Panc1 (cell line): ENCODE results near the gene PRKCA. TPM values are rescaled to one million over a fixed set of nuclear protein-coding genes. Genes with fewer than 3 reads are reported as not detected.
A peak's percentile ranks its signal among the peaks of the same experiment; 100 is the strongest.

Experiments used
- ATAC-seq: fragments of 200-7000 bp; cut with Tn5 transposase; 2 replicates; pipeline ENCODE4 v1.9.1; 2020; ENCODE audit warnings: mild to moderate bottlenecking, moderate library complexity
- BruUV-seq: library from RNA; stranded (reverse); fragments of 400-500 nt; replicated peaks from 2 replicates; lab custom pipeline; 2021; lab: Mats Ljungman, UMichigan
- CTCF ChIA-PET: fragments of 300-600 bp; sonication (Branson Sonifier 250); formaldehyde crosslinking; loops from one replicate; lab custom pipeline; 2022; ENCODE audit warnings: antibody characterized with exemption; lab: Charles Lee
- POLR2A ChIA-PET: fragments of 300-600 bp; sonication (Branson Sonifier 250); formaldehyde crosslinking; loops from one replicate; lab custom pipeline; 2022; ENCODE audit warnings: antibody characterized with exemption; lab: Charles Lee
- DNase-seq: peaks from one replicate; pipeline ENCODE4 v3.0.0-alpha.2; 2010; ENCODE audit warnings: low read depth, low spot score
- H3K27ac ChIP-seq: 2 replicates; pipeline ENCODE4 v1.5.1; 2011; ENCODE audit warnings: mild to moderate bottlenecking, low read length, inconsistent platforms
- H3K27me3 ChIP-seq: fragments of 200-500 bp; sonication (Bioruptor generic); 2 replicates; pipeline ENCODE4 v1.6.0; 2014; ENCODE audit warnings: low read length, inconsistent platforms; ENCODE audit not compliant: control insufficient read depth, insufficient read depth
- H3K36me3 ChIP-seq: fragments of 200-500 bp; sonication (Bioruptor generic); 2 replicates; pipeline ENCODE4 v1.5.1; 2014; ENCODE audit warnings: inconsistent platforms, mild to moderate bottlenecking, low read length, moderate library complexity; ENCODE audit not compliant: control insufficient read depth, insufficient read depth
- H3K4me1 ChIP-seq: 2 replicates; pipeline ENCODE4 v1.5.1; 2011; ENCODE audit warnings: inconsistent platforms, mild to moderate bottlenecking, low read length, moderate library complexity; ENCODE audit not compliant: control insufficient read depth, insufficient read depth
- H3K4me3 ChIP-seq, 2 experiments: 2 replicates each; pipeline ENCODE4 v1.5.1; 2011 to 2012; ENCODE audit warnings: low read depth in 2 of 2, low read length in 2 of 2, mild to moderate bottlenecking in 2 of 2, inconsistent platforms in 1 of 2, moderate library complexity in 1 of 2
- H3K9me3 ChIP-seq: fragments of 200-500 bp; sonication (Bioruptor generic); 2 replicates; pipeline ENCODE4 v1.5.1; 2014; ENCODE audit warnings: low read depth, mild to moderate bottlenecking, inconsistent platforms, low read length, moderate library complexity; ENCODE audit not compliant: control insufficient read depth, insufficient read depth
- CTCF ChIP-seq: fragments of 450-650 bp; IDR thresholded peaks from 2 replicates; pipeline ENCODE4 v1.5.1; 2017; ENCODE audit warnings: mild to moderate bottlenecking
- POLR2AphosphoS5 ChIP-seq: IDR thresholded peaks from 2 replicates; pipeline ENCODE4 v1.6.1; 2012; ENCODE audit warnings: mild to moderate bottlenecking, low read depth, low read length, moderate library complexity
- REST ChIP-seq, 2 experiments: IDR thresholded peaks; 2 replicates each; pipeline ENCODE4 v1.6.1; 2011 to 2012; ENCODE audit warnings: low read depth in 2 of 2, control low read depth in 1 of 2, low read length in 1 of 2, mild to moderate bottlenecking in 1 of 2, moderate library complexity in 1 of 2; ENCODE audit not compliant: insufficient read depth in 1 of 2
- SIN3A ChIP-seq: IDR thresholded peaks from 2 replicates; pipeline ENCODE4 v1.6.1; 2012; ENCODE audit warnings: low read depth, mild to moderate bottlenecking, low read length, moderate library complexity, borderline replicate concordance; ENCODE audit not compliant: insufficient read depth
- TCF7L2 ChIP-seq: IDR thresholded peaks from 2 replicates; pipeline ENCODE4 v1.6.1; 2011; ENCODE audit warnings: mild to moderate bottlenecking, low read depth, low read length, inconsistent platforms
- in situ Hi-C: cut with HindIII; loops from 2 replicates; pipeline ENCODE4 v1.10.0; 2016; ENCODE audit warnings: low sequenced_read_pairs, low pct_unique_long_range_greater_than_20kb
- intact Hi-C: fragments of 100-400 bp; cut with micrococcal nuclease; formaldehyde crosslinking; loops from one replicate; pipeline ENCODE4 v1.10.0; 2022; ENCODE audit not compliant: unreplicated experiment
- total RNA-seq: library from RNA; stranded (reverse); gene quantifications from one replicate; pipeline ENCODE4 v1.2.1, GENCODE V29; 2021; ENCODE audit not compliant: unreplicated experiment

The PRKCA gene
- total RNA-seq, 1 experiment from 2014 or later, result 53.0 TPM

- no peak for TF ChIP-seq TCF7L2
- H3K27ac ChIP-seq, result peak overlapping the region; percentile 39; the same call in 1 of the 2 replicates
Measured at GRCh38 chr17:66542967-66543520, 240.6 kb downstream of the PRKCA start.

GRCh38 chr17:66543526-66543925 is 241.1 kb downstream of the PRKCA start:
- POLR2A ChIA-PET, result no interaction called here
- peak overlapping the region; percentile 52; the same call in 1 of the 2 replicates for H3K27ac ChIP-seq
- no peaks in the 10 kb centered on the region for H3K9me3 ChIP-seq
- no peaks in the 10 kb centered on the region for H3K27me3 ChIP-seq
- ATAC-seq (no peak), DNase-seq (no peak)
- CTCF ChIA-PET, result no interaction called here
- H3K4me3 ChIP-seq, result no peak overlapping the region
- no peaks in the 10 kb centered on the region for H3K36me3 ChIP-seq
- TF ChIP-seq TCF7L2, result no peak
- TF ChIP-seq SIN3A, result no peak
- no peak for TF ChIP-seq POLR2AphosphoS5
- TF ChIP-seq REST (IDR thresholded peaks at IDR 0.05; ENCODE audit: insufficient read depth in 1 of 2, low read depth in 2 of 2, low read length in 1 of 2), result no peak
- no peak for TF ChIP-seq CTCF
- in situ Hi-C loops, result no loop called here
- peaks cover 44% of the 10 kb centered on the region for H3K4me1 ChIP-seq
- intact Hi-C loops, result no loop called here
- no TSS peak for BruUV-seq

More at GRCh38 chr17:66542967-66543520, 240.6 kb downstream of the PRKCA start:
- CTCF ChIA-PET, result interaction anchor here (0.6 kb wide), 1 partner anchor 263 kb away, joined by 6 read pairs; no protein-coding TSS in a partner anchor
- H3K36me3 ChIP-seq, result no peaks in the 10 kb centered on the region
- no peak for DNase-seq
- H3K9me3 ChIP-seq, result no peaks in the 10 kb centered on the region
- in situ Hi-C loops (no loop called here), intact Hi-C loops (no loop called here)
- POLR2A ChIA-PET, result no interaction called here
- BruUV-seq, result no TSS peak
- H3K4me3 ChIP-seq, result no peak overlapping the region
- H3K27me3 ChIP-seq, result no peaks in the 10 kb centered on the region
- no peak for ATAC-seq
- peaks cover 40% of the 10 kb centered on the region for H3K4me1 ChIP-seq

- no peak overlapping the region for H3K4me3 ChIP-seq
- H3K27ac ChIP-seq, result no peak overlapping the region
- no peaks in the 10 kb centered on the region for H3K9me3 ChIP-seq
- TF ChIP-seq CTCF (no peak), REST (IDR thresholded peaks at IDR 0.05; ENCODE audit: insufficient read depth in 1 of 2, low read depth in 2 of 2, low read length in 1 of 2) (no peak), SIN3A (no peak), POLR2AphosphoS5 (no peak), TCF7L2 (no peak)
- intact Hi-C loops, result no loop called here
- in situ Hi-C loops, result no loop called here
- ATAC-seq (no peak), DNase-seq (no peak)
- H3K4me1 ChIP-seq, result peaks cover 43% of the 10 kb centered on the region
- no peaks in the 10 kb centered on the region for H3K36me3 ChIP-seq
- POLR2A ChIA-PET, result no interaction called here
- H3K27me3 ChIP-seq, result no peaks in the 10 kb centered on the region
- CTCF ChIA-PET, result no interaction called here
- no TSS peak for BruUV-seq
Measured at GRCh38 chr17:66545918-66546317, 243.5 kb downstream of the PRKCA start.
